HEK293 (cell line): ENCODE results near the gene TNFRSF8.

Experiments
- ZIC2 ChIP-seq: fragments of 450-650 bp; formaldehyde crosslinking; IDR thresholded peaks from 2 replicates; pipeline ENCODE4 v1.5.1; 2016; ENCODE audit warnings: missing biosample characterization, missing genetic modification characterization
- ZNF138 ChIP-seq: fragments of 450-650 bp; formaldehyde crosslinking; IDR thresholded peaks from 2 replicates; pipeline ENCODE4 v1.5.1; 2016; ENCODE audit warnings: missing biosample characterization, missing genetic modification characterization, borderline replicate concordance
- ZNF19 ChIP-seq: fragments of 450-650 bp; formaldehyde crosslinking; IDR thresholded peaks from 2 replicates; pipeline ENCODE4; 2016; ENCODE audit warnings: missing biosample characterization, missing genetic modification characterization, low read depth
- ZNF423 ChIP-seq: fragments of 450-650 bp; formaldehyde crosslinking; IDR thresholded peaks from 2 replicates; pipeline ENCODE4 v1.5.1; 2016; ENCODE audit warnings: missing biosample characterization, missing genetic modification characterization
- ZNF670 ChIP-seq: fragments of 450-650 bp; formaldehyde crosslinking; IDR thresholded peaks from 2 replicates; pipeline ENCODE4 v1.5.1; 2016; ENCODE audit warnings: missing biosample characterization, missing genetic modification characterization, low read depth
- TF ChIP-seq, protein P1 (sequence below): fragments of 450-650 bp; formaldehyde crosslinking; IDR thresholded peaks from 2 replicates; pipeline ENCODE4 v1.5.1; 2016; ENCODE audit warnings: missing biosample characterization, missing genetic modification characterization
- TF ChIP-seq, protein P2 (sequence below): fragments of 450-650 bp; formaldehyde crosslinking; IDR thresholded peaks from 2 replicates; pipeline ENCODE4 v1.5.1; 2017; ENCODE audit warnings: missing biosample characterization, mild to moderate bottlenecking, missing genetic modification characterization, moderate library complexity

DNA sequence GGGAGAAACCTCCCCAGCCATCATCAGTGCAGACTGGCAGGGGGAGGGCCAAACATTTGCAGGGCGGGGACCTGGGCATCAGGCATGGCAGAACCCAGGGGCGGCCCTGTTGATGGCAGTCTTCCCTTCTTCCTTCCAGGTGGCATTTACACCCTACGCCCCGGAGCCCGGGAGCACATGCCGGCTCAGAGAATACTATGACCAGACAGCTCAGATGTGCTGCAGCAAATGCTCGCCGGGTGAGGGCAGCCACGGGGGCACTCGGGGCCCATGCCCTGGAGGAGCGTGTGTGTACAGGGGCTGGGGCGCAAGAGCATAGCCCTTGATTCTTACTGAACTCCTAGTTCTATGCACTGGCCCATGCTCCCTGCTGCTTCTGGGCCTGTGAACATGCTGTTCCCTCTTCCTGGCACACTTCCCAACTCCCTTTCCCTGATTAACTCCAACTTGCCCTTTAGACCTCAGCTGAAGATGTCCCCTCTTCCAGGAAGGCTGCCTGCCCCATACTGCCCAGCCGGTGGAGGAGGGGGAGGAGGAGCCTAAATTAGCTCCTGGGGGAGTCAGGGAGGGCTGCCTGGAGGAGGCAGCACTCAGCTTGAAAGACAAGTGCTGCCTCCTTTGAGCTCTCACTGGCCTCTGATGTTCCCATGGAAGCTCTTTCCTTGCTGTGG, 125.7 kb downstream of the TNFRSF8 start:
- TF ChIP-seq, protein P1, sequence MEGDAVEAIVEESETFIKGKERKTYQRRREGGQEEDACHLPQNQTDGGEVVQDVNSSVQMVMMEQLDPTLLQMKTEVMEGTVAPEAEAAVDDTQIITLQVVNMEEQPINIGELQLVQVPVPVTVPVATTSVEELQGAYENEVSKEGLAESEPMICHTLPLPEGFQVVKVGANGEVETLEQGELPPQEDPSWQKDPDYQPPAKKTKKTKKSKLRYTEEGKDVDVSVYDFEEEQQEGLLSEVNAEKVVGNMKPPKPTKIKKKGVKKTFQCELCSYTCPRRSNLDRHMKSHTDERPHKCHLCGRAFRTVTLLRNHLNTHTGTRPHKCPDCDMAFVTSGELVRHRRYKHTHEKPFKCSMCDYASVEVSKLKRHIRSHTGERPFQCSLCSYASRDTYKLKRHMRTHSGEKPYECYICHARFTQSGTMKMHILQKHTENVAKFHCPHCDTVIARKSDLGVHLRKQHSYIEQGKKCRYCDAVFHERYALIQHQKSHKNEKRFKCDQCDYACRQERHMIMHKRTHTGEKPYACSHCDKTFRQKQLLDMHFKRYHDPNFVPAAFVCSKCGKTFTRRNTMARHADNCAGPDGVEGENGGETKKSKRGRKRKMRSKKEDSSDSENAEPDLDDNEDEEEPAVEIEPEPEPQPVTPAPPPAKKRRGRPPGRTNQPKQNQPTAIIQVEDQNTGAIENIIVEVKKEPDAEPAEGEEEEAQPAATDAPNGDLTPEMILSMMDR (tag by site-specific recombination): no peak
- TF ChIP-seq ZNF19 (tag by site-specific recombination) (no peak), ZNF138 (no peak), ZNF423 (tag by site-specific recombination) (no peak), ZIC2 (tag by site-specific recombination) (no peak), ZNF670 (tag by site-specific recombination) (no peak)
- TF ChIP-seq, protein P2, sequence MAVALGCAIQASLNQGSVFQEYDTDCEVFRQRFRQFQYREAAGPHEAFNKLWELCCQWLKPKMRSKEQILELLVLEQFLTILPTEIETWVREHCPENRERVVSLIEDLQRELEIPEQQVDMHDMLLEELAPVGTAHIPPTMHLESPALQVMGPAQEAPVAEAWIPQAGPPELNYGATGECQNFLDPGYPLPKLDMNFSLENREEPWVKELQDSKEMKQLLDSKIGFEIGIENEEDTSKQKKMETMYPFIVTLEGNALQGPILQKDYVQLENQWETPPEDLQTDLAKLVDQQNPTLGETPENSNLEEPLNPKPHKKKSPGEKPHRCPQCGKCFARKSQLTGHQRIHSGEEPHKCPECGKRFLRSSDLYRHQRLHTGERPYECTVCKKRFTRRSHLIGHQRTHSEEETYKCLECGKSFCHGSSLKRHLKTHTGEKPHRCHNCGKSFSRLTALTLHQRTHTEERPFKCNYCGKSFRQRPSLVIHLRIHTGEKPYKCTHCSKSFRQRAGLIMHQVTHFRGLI (tag by site-specific recombination): no peak
